GM20000 (cell line): ENCODE results near the gene ZNG1E.
"Not testable (repeated sequence)": the region's sequence is repeated elsewhere in the genome, so short reads cannot be mapped to it uniquely, and the experiment has no call there.

ENCODE experiments used
- DNase-seq: peaks from one replicate; pipeline ENCODE4 v3.0.0; 2012; ENCODE audit warnings: low spot score

Gene ZNG1E

DNA sequence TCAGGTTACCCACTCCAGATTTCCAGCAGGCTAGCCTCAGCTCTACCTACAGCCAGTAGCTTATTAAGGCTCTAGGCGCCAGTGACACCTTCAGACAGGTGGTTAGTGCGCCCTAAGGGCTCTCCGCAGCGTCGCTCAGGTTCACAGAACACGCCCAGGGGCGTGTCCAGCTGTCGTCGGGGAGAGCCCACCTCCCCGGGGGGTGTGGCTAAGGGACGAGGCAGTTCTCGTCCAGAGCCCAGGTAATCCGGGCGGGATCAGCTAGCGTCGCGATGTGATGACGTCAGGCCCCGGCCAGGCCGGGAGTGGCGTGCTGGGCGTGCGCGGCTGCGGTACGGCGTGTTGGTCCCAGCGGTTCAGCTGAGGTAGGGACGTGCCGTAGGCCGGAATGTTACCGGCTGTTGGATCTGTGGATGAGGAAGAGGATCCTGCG lies at the start of gene ZNG1E:
Gene ZNG1E (plus strand): TSS at position 340 of the 433 bp plus-strand sequence. CDS start 49 bp downstream, at position 389.
- DNase-seq, result peak; percentile 0

DNA sequence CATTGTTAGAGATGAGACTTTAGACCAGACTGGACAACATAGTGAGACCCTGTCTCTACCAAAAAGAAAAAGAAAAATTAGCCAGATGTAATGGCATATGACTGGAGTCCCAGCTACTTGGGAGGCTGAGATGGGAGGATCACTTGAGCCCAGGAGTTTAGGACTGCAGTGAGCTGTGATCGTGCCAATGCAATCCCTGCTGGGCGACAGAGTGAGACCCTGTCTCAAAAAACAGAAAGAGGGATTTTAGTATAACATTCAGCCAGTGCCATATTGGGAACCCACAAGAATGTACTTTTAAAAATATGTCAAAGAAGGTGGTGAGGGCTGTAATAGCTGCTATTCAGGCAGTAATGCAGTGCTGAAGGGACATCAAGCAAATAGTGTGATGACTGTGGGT lies 2.1 kb upstream of the ZNG1E start:
- not testable (repeated sequence) for DNase-seq

DNA sequence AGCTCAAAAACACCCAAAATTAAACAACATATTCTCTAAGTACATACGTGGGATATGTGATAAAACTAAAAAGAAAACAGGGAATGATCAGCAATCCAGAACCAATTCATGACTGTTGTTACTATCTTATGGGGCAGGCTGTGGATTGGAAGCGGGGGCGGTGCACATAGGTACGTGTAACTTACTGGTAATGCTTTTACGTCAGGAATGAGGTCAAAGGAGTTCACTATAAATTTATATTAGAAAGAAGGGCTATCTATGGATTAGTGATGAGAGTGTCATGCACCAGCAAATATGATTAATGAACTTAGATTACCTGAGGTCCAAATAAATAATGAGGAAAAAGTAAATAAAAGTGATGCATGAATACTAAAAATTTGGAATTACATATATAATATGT lies 710 bp upstream of the ZNG1E start:
- DNase-seq, result not testable (repeated sequence)

DNA sequence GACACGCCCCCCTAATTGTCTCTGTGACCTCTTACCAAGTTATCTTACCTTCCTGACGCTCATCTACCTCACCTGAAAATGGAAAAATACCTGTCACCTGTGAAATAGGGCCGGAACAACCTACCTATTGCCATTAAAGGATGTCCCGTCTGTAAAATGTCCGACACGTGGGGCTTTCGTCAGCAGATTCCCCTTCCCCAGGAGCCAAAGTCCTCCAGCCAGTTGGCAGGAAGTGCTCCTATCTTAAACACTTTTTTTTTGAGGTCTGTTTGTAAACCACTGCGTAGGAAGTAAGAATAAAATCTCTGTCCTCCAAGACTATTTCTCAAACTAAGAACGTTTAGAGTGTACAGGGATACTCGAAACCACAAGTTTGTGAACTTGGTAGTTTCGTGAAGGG lies 661 bp downstream of the ZNG1E start:
- DNase-seq, result not testable (repeated sequence)

DNA sequence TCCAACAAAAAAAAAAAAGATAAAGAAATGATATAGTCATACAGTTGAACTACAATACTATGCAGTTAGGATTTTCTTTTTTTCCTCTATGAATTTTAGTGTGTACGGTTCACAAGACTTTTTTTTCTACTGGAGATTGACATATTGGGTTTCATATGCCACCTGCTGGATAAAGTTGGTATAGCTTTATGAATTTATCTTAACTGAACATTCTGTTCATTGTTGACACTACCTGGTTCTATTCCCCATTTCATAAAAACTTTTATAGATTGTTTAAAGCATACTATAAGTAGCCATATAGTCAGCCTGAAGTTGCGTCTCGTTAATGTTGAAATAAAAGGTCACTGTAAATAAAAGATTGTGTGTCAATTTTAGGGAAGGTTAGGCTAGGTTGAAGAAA lies 2.8 kb downstream of the ZNG1E start:
- not testable (repeated sequence) for DNase-seq

DNA sequence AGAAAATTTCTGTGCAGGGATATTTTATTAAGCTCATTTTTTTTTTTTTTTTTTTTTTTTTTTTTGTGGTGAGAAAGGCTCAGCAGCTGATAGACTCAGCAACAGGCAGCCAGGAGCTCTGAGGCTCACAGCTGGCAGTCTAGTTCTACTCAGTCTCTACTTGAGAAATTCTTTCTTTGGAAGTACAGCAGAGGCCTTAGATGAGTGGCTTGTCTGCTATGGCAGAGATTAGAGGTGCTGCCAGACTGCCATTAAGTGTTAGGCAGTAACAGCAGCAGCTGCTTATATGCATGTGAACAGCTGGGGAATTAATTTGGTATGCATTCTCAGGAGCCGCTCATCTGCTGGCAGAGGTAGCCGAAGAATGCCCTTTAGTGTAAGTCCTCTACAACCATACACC lies 27.8 kb downstream of the ZNG1E start:
- DNase-seq, result not testable (repeated sequence)

DNA sequence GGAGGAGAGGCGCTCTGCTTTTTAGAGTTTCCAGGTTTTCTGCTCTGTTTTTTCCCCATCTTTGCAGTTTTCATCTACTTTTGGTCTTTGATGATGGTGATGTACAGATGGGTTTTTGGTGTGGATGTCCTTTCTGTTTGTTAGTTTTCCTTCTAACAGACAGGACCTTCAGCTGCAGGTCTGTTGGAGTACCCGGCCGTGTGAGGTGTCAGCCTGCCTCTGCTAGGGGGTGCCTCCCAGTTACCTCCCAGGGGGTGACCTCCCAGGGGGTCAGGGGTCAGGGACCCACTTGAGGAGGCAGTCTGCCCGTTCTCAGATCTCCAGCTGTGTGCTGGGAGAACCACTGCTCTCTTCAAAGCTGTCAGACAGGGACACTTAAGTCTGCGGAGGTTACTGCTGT lies 38.7 kb downstream of the ZNG1E start:
- DNase-seq, result not testable (repeated sequence)

DNA sequence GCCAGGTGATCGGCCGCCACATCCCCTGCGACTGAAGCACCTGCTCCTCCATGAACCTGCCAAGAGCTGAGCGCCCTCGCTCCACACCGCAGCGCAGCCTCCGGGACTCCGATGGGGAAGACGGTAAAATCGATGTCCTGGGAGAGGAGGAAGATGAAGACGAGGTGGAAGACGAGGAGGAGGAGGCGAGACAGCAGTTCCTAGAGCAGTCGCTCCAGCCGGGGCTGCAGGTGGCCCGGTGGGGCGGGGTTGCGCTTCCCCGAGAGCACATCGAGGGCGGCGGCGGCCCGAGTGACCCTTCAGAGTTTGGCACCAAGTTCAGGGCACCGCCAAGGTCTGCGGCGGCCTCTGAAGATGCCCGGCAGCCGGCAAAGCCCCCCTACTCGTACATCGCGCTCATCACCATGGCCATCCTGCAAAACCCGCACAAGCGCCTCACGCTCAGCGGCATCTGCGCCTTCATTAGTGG lies 61.4 kb downstream of the ZNG1E start, which contains the start of gene FOXD4L4:
Gene FOXD4L4 (plus strand): TSS at position 51 of the 469 bp plus-strand sequence. CDS start 0 bp downstream, at position 51.
- DNase-seq, result not testable (repeated sequence)

DNA sequence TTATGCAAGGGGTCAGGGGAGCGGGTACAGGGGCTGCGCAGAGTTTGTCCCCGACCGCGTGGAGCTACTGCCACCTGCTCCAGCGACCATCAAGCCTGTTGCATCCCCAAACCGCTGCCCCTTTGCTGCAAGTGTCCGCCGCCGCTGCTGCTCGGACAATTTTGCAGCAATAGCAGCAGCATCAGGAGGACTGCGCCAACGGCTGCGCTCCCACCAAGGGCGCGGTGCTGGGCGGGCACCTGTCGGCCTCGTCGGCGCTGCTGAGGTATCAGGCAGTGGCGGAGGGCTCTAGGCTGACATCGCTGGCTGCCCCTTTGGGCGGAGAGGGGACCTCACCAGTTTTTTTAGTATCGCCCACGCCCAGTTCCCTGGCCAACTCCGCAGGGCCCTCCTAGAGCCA lies 62.4 kb downstream of the ZNG1E start:
- not testable (repeated sequence) for DNase-seq
